Retinal pigment epithelial cell (primary cell): ENCODE data around the gene LMNTD2.

Source experiments
- DNase-seq: peaks from one replicate; pipeline ENCODE4 v3.0.0-alpha.2; 2010; ENCODE audit warnings: low read depth
- H3K4me3 ChIP-seq: 2 replicates; pipeline ENCODE4 v1.5.1; 2011; ENCODE audit warnings: mild to moderate bottlenecking, low read length, control low read depth, moderate library complexity
- TF ChIP-seq, protein P1 (sequence below): conservative IDR thresholded peaks from 2 replicates; pipeline ENCODE4 v1.5.1; 2011; ENCODE audit warnings: low read depth, low read length, control low read depth, inconsistent platforms

Gene LMNTD2

DNA sequence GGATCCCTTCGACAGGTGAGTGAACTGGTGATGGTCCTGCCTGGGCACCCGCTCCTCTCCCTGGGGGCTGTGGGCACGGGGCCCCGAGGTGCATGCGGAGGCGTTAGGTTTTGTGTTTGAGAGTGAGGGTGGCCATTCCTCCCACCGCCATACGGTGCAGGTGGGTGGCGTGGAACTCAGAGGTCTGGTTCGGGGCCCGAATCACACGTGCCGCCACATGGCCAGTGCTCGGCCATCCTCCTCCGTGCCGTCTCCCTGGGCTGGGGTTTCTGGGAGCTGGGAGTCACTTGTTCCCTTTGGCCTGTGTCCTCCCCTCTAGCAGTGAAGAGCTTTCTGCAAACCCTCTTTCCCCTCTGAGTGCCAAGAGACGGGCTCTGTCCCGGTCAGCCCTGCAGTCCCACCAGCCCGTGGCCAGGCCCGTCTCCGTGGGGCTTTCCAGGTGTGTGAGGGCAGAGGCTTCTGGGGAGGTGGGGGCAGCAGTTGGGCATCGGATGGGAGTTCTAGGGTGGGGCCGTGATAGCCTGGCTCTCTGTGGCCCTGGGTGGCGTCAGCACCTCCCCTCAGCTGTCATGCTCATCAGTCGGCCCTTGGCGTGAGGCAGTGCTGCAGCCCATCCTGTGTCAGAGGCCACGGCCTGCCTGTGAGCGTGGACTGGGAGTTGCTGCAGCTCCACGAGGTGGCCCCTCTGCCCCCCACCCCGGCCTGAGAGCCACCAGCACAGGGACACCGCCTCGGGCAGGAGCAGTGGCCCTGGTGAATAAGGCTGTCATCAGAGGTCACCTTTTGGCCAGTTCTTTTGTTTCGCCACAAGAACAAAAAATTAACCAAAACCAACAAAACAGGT, 45.0 kb upstream of the LMNTD2 start:
- TF ChIP-seq, protein P1, sequence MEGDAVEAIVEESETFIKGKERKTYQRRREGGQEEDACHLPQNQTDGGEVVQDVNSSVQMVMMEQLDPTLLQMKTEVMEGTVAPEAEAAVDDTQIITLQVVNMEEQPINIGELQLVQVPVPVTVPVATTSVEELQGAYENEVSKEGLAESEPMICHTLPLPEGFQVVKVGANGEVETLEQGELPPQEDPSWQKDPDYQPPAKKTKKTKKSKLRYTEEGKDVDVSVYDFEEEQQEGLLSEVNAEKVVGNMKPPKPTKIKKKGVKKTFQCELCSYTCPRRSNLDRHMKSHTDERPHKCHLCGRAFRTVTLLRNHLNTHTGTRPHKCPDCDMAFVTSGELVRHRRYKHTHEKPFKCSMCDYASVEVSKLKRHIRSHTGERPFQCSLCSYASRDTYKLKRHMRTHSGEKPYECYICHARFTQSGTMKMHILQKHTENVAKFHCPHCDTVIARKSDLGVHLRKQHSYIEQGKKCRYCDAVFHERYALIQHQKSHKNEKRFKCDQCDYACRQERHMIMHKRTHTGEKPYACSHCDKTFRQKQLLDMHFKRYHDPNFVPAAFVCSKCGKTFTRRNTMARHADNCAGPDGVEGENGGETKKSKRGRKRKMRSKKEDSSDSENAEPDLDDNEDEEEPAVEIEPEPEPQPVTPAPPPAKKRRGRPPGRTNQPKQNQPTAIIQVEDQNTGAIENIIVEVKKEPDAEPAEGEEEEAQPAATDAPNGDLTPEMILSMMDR: no peak
- DNase-seq: no peak
- no peak overlapping the region for H3K4me3 ChIP-seq

GRCh38 chr11:603154-603553, 42.6 kb upstream of the LMNTD2 start:
- no peak for DNase-seq
- no peak overlapping the region for H3K4me3 ChIP-seq
- TF ChIP-seq, protein P1: no peak

DNA sequence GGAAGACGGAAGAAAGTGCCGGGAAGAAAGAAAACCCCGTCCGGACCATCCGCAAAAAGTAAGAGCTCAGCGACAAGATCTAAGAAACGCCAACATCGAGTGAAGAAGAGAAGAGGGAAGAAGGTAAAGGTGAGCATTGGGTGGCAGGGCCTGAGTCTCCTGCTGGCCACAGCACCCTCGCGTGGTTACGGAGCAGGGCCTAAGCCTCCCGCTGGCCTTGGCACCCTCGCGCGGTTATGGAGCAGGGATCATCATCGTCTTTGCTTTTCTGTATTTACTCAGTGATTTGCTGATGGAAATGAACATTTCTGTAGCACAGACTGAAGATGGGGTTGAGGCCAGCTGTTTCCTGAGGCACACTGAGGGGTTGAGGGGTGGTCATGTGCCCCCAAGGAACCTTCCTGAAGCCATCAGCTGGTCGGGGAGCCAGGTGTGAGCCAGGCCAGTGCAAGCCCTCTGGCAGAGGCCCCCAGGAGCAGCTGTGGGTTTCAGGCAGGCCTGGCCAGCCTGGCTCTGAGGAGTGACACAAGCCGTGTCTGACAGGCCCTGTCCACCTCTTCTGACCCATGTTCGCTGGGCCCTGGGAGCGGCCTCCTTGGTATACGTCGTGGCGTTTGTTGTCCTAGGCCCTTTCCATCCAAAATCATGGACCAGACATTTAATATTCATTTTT, 41.2 kb upstream of the LMNTD2 start:
- DNase-seq: no peak
- no peak overlapping the region for H3K4me3 ChIP-seq
- TF ChIP-seq, protein P1: no peak

DNA sequence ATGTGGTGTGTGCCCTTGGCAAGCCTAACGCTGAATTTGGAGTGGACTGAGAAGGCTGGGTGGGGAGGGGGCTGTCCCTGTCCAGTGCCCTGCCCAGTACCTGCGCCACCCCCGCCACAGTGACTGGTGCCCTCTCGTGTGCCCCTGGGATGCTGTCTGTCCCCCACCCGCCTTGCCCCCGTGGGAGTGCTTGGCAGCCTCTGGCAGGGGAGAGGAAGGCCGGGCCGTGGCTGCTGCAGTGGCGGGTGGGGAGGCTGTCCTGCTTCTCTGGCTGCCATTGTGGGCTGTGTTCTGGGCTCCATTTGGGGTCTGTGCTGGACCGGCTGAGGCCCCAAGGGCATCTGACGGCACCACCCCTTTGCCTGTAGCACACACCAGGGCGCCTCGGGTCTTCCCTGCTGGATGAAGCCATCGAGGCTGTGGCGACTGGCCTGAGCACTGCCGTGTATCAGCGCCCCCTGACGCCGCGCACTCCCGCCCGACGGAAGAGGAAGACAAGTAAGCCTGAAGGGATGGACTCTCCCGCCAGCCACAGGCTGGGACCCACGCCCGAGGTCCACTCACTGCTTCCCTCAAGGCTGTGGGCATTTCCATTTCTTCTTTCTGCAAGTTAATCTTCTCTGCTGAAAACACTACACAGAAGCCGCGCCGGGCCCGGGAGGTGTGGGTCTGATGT, 37.6 kb upstream of the LMNTD2 start:
- TF ChIP-seq, protein P1: no peak
- H3K4me3 ChIP-seq: no peak overlapping the region
- DNase-seq: no peak

GRCh38 chr11:597166-597725, 36.7 kb upstream of the LMNTD2 start:
- TF ChIP-seq, protein P1: peak; percentile 18
- DNase-seq: no peak
- no peak overlapping the region for H3K4me3 ChIP-seq

- no peak overlapping the region for H3K4me3 ChIP-seq
- no peak for DNase-seq
- TF ChIP-seq, protein P1: no peak
These were observed 35.8 kb upstream of the LMNTD2 start for GRCh38 chr11:596374-596773.
